ENCODE measurements around the gene ERC2.

DNA sequence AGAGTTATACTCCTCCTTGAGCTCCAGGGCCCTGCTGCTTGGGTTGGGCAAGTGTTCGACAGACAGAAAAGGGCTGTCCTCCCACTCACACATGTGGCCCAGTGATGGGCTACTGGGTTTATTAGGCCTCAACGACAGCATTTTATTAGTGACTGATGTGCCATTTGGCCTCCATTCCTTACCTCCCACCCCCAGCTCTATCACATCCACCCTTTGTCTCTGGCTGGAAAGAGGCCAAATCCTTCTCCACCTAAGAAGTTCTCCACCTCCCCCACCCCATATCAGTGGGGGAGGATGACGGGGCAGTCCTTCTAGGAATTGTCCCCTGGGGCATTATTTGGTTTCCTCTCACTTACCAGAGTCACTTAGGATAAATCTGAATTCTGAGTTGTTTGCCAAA lies 924.0 kb downstream of the ERC2 start:
- TF ChIP-seq, protein P1, sequence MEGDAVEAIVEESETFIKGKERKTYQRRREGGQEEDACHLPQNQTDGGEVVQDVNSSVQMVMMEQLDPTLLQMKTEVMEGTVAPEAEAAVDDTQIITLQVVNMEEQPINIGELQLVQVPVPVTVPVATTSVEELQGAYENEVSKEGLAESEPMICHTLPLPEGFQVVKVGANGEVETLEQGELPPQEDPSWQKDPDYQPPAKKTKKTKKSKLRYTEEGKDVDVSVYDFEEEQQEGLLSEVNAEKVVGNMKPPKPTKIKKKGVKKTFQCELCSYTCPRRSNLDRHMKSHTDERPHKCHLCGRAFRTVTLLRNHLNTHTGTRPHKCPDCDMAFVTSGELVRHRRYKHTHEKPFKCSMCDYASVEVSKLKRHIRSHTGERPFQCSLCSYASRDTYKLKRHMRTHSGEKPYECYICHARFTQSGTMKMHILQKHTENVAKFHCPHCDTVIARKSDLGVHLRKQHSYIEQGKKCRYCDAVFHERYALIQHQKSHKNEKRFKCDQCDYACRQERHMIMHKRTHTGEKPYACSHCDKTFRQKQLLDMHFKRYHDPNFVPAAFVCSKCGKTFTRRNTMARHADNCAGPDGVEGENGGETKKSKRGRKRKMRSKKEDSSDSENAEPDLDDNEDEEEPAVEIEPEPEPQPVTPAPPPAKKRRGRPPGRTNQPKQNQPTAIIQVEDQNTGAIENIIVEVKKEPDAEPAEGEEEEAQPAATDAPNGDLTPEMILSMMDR (IDR thresholded peaks at IDR 0.05; ENCODE audit: insufficient read depth, low read depth, low read length) = no peak
- TF ChIP-seq EZH2 (IDR thresholded peaks at IDR 0.05; ENCODE audit: insufficient read depth, low read length) = no peak

Measured in astrocyte (in vitro differentiated cells and primary cell).